ENCODE measurements around the gene FBXW2. TPM values are rescaled to one million over a fixed set of nuclear protein-coding genes. Genes with fewer than 3 reads are reported as not detected.

The FBXW2 gene
- total RNA-seq, 1 experiment from 2014 or later, result 69.6 TPM

DNA sequence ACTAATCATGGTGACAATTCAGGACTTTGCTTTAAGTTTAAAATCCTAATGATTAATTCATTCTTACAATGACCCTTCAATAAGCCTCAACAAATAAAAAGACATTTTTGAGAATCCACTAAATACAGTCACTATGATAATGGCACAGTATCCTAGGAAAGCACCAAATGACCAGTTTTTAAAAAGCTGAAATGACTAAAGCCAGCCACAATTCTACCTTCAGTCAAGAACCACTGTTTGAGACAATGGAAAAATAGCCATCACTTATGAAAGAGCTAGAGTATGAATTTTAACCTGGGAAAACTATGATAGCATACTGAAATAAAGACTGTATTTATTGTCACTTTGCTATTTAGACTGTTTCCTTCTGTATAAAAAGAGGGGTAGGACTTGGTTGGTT, 14.0 kb downstream of the FBXW2 start:
- Histone ChIP-seq H3K9me3 (ENCODE audit: insufficient read depth, low read depth) (no peaks in the 10 kb centered on the region), H3K4me2 (no peak overlapping the region), H3K9me2 (ENCODE audit: insufficient read depth) (no peaks in the 10 kb centered on the region), H3K4me3 (no peak overlapping the region), H3K79me2 (ENCODE audit: low read depth) (peaks cover 20% of the 10 kb centered on the region), H2AFZ (no peak overlapping the region), H3K27me3 (ENCODE audit: insufficient read depth, low read depth) (no peaks in the 10 kb centered on the region), H3K27ac (peak overlapping the region; percentile 9; the same call in 1 of the 2 replicates), H4K20me1 (ENCODE audit: insufficient read depth) (peaks cover 19% of the 10 kb centered on the region), H3K36me3 (ENCODE audit: low read depth) (peaks cover 21% of the 10 kb centered on the region), H3F3A (ENCODE audit: insufficient read depth, low read depth) (peaks cover 23% of the 10 kb centered on the region; the same call in 1 of the 2 replicates), H3K4me1 (replicated peaks; ENCODE audit: insufficient read depth) (peaks cover 25% of the 10 kb centered on the region)
- CTCF ChIA-PET, result no interaction called here
- TF ChIP-seq, protein P1, sequence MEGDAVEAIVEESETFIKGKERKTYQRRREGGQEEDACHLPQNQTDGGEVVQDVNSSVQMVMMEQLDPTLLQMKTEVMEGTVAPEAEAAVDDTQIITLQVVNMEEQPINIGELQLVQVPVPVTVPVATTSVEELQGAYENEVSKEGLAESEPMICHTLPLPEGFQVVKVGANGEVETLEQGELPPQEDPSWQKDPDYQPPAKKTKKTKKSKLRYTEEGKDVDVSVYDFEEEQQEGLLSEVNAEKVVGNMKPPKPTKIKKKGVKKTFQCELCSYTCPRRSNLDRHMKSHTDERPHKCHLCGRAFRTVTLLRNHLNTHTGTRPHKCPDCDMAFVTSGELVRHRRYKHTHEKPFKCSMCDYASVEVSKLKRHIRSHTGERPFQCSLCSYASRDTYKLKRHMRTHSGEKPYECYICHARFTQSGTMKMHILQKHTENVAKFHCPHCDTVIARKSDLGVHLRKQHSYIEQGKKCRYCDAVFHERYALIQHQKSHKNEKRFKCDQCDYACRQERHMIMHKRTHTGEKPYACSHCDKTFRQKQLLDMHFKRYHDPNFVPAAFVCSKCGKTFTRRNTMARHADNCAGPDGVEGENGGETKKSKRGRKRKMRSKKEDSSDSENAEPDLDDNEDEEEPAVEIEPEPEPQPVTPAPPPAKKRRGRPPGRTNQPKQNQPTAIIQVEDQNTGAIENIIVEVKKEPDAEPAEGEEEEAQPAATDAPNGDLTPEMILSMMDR (conservative IDR thresholded peaks at IDR 0.05), result no peak
- TF ChIP-seq EZH2 (IDR thresholded peaks at IDR 0.05; ENCODE audit: low read depth), result no peak
- no TSS peak for BruUV-seq (replicated peaks)
- intact Hi-C loops (cut with micrococcal nuclease; ENCODE audit: unreplicated experiment), result no loop called here
- POLR2A ChIA-PET (ENCODE audit: unreplicated experiment), result no interaction called here
- no peak for DNase-seq

DNA sequence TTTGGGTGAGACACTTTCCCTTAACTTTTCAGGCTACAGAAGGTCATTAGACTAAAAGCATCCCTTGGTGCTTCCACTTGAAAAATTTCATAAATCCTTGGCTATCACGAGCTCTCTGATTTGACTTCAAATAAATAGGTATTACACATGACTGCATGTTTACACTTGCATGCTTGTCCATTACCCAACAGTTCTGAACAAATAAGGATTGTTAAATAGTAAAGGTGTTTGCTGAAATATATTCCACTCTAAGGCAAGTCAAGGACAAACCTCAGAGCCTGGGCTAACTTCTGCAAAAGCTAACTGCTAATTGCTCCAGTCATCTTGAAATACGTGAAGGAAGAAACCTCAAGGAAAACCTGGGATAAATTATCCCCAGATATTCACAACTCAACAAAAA, 14.5 kb downstream of the FBXW2 start:
- TF ChIP-seq EZH2 (IDR thresholded peaks at IDR 0.05; ENCODE audit: low read depth), result no peak
- TF ChIP-seq, protein P1 (conservative IDR thresholded peaks at IDR 0.05), result no peak
- Histone ChIP-seq H3K9me3 (ENCODE audit: insufficient read depth, low read depth) (no peaks in the 10 kb centered on the region), H3K9me2 (ENCODE audit: insufficient read depth) (no peaks in the 10 kb centered on the region), H3K36me3 (ENCODE audit: low read depth) (peaks cover 21% of the 10 kb centered on the region), H4K20me1 (ENCODE audit: insufficient read depth) (peaks cover 14% of the 10 kb centered on the region), H3K4me3 (no peak overlapping the region), H2AFZ (no peak overlapping the region), H3K4me1 (replicated peaks; ENCODE audit: insufficient read depth) (peaks cover 21% of the 10 kb centered on the region), H3K79me2 (ENCODE audit: low read depth) (peaks cover 20% of the 10 kb centered on the region), H3K27ac (peak overlapping the region; percentile 9; the same call in 1 of the 2 replicates), H3F3A (ENCODE audit: insufficient read depth, low read depth) (peaks cover 20% of the 10 kb centered on the region; the same call in 1 of the 2 replicates), H3K4me2 (no peak overlapping the region), H3K27me3 (ENCODE audit: insufficient read depth, low read depth) (no peaks in the 10 kb centered on the region)
- intact Hi-C loops (cut with micrococcal nuclease; ENCODE audit: unreplicated experiment), result no loop called here
- no TSS peak for BruUV-seq (replicated peaks)
- peak in 1 of 2 experiments; percentile 57 for DNase-seq
- CTCF ChIA-PET, result no interaction called here
- POLR2A ChIA-PET (ENCODE audit: unreplicated experiment), result no interaction called here

DNA sequence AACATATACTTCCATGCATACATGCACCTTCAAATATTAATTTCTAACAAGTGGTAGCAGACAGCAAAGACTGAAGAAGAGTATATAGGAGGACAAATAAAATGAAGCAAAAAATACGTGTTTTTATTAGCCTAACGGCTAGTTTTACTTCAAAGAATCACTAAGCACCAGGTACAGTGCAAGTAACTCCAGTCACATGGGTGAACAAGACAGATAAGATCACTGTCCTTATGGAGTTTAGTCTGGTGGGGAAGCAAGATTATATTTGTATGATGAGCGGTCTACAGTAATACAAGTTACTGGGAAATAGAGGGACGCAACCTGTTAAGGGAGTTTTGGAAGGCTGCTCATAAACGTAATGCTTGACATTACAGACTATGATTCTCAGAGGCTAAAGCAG, 16.0 kb downstream of the FBXW2 start:
- CTCF ChIA-PET, result interaction anchor here (0.5 kb wide), 1 partner anchor 8 kb away, joined by 3 read pairs; no protein-coding TSS in a partner anchor
- intact Hi-C loops (cut with micrococcal nuclease; ENCODE audit: unreplicated experiment), result no loop called here
- POLR2A ChIA-PET (ENCODE audit: unreplicated experiment), result no interaction called here
- Histone ChIP-seq H3K79me2 (ENCODE audit: low read depth) (peaks cover 14% of the 10 kb centered on the region; the same call in 1 of the 2 replicates), H3F3A (ENCODE audit: insufficient read depth, low read depth) (peaks cover 16% of the 10 kb centered on the region; the same call in 1 of the 2 replicates), H3K4me2 (no peak overlapping the region), H3K9me3 (ENCODE audit: insufficient read depth, low read depth) (no peaks in the 10 kb centered on the region), H3K9me2 (ENCODE audit: insufficient read depth) (no peaks in the 10 kb centered on the region), H3K4me1 (replicated peaks; ENCODE audit: insufficient read depth) (0 out of 2 replicates have a peak, but pooled peaks cover 10% of the 10 kb centered on the region), H3K4me3 (no peak overlapping the region), H4K20me1 (ENCODE audit: insufficient read depth) (peaks cover 14% of the 10 kb centered on the region), H3K36me3 (ENCODE audit: low read depth) (peaks cover 21% of the 10 kb centered on the region), H2AFZ (no peak overlapping the region), H3K27ac (no peak overlapping the region), H3K27me3 (ENCODE audit: insufficient read depth, low read depth) (no peaks in the 10 kb centered on the region)
- TF ChIP-seq EZH2 (IDR thresholded peaks at IDR 0.05; ENCODE audit: low read depth), result no peak
- TF ChIP-seq, protein P1 (conservative IDR thresholded peaks at IDR 0.05), result no peak
- no peak for DNase-seq
- no TSS peak for BruUV-seq (replicated peaks)
